ENCODE measurements around the gene GRM5.
A peak's percentile ranks its signal among the peaks of the same experiment; 100 is the strongest.
"Not testable (repeated sequence)": the region's sequence is repeated elsewhere in the genome, so short reads cannot be mapped to it uniquely, and the experiment has no call there.

Gene GRM5

GRCh38 chr11:88491674-88492073 lies 574.1 kb downstream of the GRM5 start:
- no peak for DNase-seq (ENCODE audit: low read depth)

- peak; percentile 57 for DNase-seq (ENCODE audit: low read depth)
Observed at GRCh38 chr11:88489030-88489429, 576.8 kb downstream of the GRM5 start.

- DNase-seq (ENCODE audit: low read depth), result no peak
Observed at GRCh38 chr11:88487646-88488045, 578.1 kb downstream of the GRM5 start.

DNA sequence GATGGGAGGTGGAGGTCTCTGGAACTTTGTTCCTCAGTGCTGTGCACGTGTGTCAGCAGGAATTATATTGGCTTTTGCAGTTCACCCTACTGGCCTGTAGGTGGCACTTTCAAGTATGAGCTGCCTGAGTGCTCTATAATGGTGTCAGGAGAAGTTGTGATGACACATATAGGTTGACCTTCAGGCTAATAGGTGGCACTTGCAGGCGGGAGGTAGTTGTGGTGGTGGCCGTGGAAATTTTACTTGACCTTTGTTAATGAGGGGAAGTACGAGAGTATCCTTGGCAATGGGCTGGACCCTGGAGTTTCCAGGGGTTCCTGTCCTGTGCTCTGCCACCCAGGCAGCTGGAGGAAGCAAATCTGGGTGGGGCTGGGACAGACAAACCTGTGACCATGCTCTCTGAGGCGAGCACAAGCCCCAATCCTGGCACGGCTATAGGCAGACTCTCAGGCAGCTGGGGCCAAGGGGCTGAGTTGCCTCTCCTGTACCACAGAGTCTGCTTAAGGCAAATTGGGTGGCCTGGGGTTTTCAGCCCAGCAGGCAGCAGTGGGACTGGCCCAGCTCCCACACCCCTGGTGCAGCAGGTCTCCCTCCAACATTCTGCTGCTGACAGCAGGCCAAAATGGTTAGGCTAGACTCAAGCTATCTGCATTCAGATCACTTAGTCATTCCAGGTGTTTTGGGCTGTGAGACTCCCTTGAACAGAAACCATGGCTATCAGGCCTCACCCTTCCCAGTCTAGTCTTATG lies 580.7 kb downstream of the GRM5 start:
- peak; percentile 57 for DNase-seq (ENCODE audit: low read depth)

- DNase-seq (ENCODE audit: low read depth), result peak; percentile 51
Observed at GRCh38 chr11:88482871-88483301, 582.9 kb downstream of the GRM5 start.

DNA sequence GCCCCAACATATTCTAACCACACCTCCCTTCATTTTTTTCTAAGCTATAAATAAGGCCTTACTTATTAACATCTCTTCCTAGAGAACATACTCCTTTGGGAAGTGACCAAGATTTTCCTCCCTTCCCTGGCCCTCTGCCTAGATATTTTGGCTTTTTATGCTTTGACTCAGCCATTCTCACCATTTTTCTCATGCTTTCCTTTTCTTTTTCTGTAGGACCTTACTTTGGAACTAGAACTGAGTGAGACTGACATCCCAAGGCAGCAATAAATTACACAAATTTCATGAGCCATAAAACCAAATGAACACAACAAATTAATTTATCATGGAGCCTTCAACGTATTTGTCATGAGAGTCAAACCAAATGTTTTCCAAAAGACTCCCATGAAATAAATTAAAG lies 585.6 kb downstream of the GRM5 start:
- DNase-seq (ENCODE audit: low read depth), result peak; percentile 83

GRCh38 chr11:88478136-88478815 lies 587.5 kb downstream of the GRM5 start:
- no peak for DNase-seq (ENCODE audit: low read depth)

GRCh38 chr11:88475991-88476418 lies 589.8 kb downstream of the GRM5 start:
- DNase-seq (ENCODE audit: low read depth), result peak; percentile 10

- DNase-seq (ENCODE audit: low read depth), result no peak
Observed at GRCh38 chr11:88474655-88475054, 591.1 kb downstream of the GRM5 start.

DNA sequence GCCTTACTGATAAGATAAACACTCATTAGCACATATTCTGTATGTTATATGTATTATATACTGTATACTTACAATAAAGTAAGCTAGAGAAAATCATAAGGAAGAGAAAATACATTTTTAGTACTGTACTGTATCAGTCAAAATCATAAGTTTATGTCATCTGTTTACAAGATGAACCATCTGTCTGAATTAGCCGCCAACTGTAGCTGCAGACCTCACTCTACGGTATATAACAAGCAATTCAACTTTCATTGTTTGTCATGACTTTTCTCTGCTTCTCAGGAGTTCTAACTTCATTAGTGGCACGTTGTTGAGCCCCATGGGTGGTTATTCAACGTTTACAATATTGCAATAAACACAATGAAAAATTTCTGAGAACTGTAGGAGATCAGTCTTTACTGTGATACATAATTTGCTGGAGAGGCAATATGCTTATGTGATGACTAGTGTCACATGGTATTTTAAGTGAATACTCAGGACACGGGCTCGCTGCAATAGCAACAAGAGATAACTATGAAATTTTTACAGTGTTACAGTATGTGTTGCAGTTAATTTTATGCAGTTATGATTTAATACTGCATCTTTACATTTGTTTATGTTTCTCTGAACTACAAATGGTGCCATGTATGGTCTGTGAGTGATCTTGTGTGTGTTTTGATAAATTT lies 596.1 kb downstream of the GRM5 start:
- no peak for DNase-seq (ENCODE audit: low read depth)

GRCh38 chr11:88464528-88464927 lies 601.3 kb downstream of the GRM5 start:
- no peak for DNase-seq (ENCODE audit: low read depth)

DNA sequence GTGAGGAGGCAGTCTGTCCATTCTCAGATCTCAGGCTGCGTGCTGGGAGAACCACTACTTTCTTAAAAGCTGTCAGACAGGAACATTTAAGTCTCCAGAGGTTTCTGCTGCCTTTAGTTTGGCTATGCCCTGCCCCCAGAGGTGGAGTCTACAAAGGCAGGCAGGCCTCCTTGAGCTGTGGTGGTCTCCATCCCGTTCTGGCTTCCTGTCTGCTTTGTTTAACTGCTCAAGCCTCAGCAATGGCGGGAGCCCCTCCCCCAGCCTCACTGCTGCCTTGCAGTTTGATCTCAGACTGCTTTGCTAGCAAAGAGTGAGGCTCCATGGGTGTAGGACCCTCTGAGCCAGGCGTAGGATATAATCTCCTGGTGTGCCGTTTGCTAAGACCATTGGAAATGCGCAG lies 602.5 kb downstream of the GRM5 start:
- DNase-seq (ENCODE audit: low read depth), result not testable (repeated sequence)

- not testable (repeated sequence) for DNase-seq (ENCODE audit: low read depth)
Observed at GRCh38 chr11:88458047-88458446, 607.7 kb downstream of the GRM5 start.

DNA sequence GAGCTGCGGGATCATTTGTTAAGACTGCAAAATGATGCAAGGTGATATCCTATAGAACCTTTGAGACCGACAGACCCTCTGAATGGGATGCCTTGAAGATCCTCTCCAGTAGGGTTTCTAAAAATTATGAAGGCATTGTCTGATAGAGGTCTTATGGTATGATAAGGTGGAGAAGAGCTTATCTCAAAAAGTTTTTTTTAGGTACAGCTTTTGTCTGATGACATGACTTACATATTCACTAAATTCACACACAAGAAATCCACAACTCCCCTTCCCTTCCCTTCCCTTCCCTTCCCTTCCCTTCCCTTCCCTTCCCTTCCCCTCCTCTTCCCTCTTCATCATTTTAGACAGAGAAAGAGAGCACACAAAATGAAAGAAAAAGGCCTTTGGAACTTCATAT lies 609.8 kb downstream of the GRM5 start:
- no peak for DNase-seq (ENCODE audit: low read depth)

DNA sequence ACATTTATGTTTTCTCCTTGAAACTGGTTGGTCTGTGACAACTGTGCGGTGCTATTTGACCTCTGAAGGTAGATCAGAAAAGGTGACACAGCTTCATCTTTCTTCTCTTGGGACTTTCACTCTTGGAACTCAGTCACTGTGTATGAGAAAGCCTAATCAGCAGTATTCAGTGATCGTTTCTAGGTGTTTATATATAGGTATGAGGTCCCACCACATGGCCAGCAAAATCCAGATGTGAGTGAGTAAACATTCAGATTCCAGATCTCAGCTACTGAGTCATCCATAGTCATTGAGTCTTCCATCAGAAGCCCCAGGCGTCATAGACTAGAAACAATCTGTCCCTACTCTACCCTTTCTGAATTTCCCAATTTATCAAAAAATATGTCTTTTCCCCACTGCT lies 610.9 kb downstream of the GRM5 start:
- DNase-seq (ENCODE audit: low read depth), result peak; percentile 7

All from iris pigment epithelial cell (primary cell).